Measurements from ENCODE around the gene PDE7B. TPM values are rescaled to one million over a fixed set of nuclear protein-coding genes. Genes with fewer than 3 reads are reported as not detected.

PDE7B gene
- total RNA-seq, 1 donor from 2014 or later: 16.0 TPM

DNA sequence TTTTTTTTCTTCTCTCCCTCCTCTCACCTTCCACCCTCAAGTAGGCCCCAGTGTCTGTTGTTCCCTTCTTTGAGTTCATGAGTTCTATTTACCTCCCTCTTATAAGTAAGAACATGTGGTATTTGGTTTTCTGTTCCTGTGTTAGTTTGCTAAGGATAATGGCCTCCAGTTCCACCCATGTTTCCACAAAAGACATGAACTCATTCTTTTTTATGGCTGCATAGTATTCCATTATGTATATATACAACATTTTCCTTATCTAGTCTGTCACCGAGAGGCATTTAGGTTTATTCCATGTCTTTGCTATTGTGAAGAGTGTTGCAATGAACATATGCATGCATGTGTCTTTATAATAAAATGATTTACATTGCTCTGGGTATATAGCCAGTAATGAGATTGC lies 147.9 kb downstream of the PDE7B start:
- H3K4me3 Mint-ChIP-seq: no peak overlapping the region
- peaks cover 18% of the 10 kb centered on the region for H3K9me3 Mint-ChIP-seq
- no peak overlapping the region for H3K27ac Mint-ChIP-seq
- H3K27me3 Mint-ChIP-seq: no peaks in the 10 kb centered on the region
- intact Hi-C loops (cut with micrococcal nuclease): no loop called here
- no peak for DNase-seq
- H3K36me3 Mint-ChIP-seq (ENCODE audit: low read depth): peaks cover 5% of the 10 kb centered on the region
- H3K4me1 Mint-ChIP-seq: peaks cover 6% of the 10 kb centered on the region

DNA sequence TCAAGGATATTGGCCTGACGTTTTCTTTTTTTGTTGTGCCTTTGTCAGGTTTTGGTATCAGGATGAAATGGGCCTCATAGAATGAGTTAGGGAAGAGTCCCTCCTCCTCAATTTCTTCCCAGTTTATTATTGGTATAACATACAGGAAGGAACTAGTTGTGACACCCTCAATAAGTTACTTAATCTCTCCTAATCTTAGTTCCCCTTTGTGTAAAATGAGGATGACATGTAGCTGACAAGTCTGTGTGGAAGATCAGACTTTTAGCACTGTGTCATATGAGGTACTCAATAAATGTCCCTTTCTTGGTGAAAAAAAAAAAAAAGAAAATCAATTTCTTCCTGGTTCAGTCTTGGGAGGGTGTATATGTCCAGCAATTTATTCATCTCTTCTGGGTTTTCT lies 155.8 kb downstream of the PDE7B start:
- no peak overlapping the region for H3K4me3 Mint-ChIP-seq
- no peak overlapping the region for H3K27ac Mint-ChIP-seq
- intact Hi-C loops (cut with micrococcal nuclease): no loop called here
- peaks cover 3% of the 10 kb centered on the region for H3K4me1 Mint-ChIP-seq
- no peaks in the 10 kb centered on the region for H3K36me3 Mint-ChIP-seq (ENCODE audit: low read depth)
- H3K27me3 Mint-ChIP-seq: no peaks in the 10 kb centered on the region
- H3K9me3 Mint-ChIP-seq: peaks cover 14% of the 10 kb centered on the region
- DNase-seq: no peak

DNA sequence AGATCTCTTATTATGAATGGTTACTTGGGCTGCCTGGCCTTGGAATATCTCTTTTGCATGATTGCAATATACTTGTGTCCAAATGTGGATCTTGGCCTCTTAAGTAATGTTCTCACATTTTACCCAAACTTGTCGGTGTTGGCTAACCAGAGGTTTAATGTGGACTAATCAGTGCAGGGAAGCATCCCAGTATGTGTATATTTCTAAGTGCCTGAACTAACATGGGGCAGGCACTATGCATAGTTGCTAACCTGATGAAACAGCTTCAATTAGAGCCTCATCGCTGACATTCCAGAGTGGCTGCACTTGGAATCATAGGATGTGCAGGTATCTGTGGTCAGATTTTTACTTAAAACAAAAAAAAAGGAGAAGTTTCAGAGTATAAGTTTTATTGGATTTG lies 160.0 kb downstream of the PDE7B start:
- no peak for DNase-seq
- peaks cover 3% of the 10 kb centered on the region for H3K27me3 Mint-ChIP-seq
- no peak overlapping the region for H3K27ac Mint-ChIP-seq
- H3K36me3 Mint-ChIP-seq (ENCODE audit: low read depth): no peaks in the 10 kb centered on the region
- peaks cover 6% of the 10 kb centered on the region for H3K9me3 Mint-ChIP-seq
- H3K4me1 Mint-ChIP-seq: peaks cover 3% of the 10 kb centered on the region
- no peak overlapping the region for H3K4me3 Mint-ChIP-seq
- intact Hi-C loops (cut with micrococcal nuclease): no loop called here

DNA sequence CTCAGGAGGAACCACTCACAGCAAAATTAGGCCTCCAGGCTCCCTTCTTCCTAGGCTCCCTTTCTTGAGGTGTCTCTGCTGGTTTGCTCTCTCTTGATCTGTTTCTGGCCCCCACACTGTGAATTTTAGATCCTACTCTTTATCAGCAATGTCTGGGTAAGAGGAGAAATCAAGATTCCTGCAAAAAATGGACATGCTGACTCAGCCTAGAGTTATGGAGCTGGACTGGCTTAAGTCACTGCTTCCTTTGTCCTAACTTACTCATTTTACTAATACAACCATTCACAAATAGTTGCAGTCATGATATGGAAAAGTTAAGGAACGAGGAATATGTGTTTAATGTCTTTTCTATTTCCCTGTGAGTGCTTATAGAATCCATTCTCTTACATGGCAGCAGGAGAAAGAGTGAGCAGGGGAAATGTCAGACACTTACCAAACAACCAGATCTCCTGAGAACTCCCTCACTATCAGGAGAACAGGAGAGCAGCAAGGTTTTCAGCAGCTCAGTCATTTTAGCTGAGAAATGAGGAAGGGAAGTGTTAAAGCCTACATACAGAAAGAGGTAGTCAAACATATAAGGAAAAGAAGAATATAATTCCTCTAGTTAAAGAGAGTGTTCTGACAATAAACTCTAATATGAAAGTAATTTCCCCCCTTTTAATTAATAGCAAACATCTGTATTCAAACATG lies 160.8 kb downstream of the PDE7B start:
- Mint-ChIP-seq H3K4me3 (no peak overlapping the region), H3K27me3 (peaks cover 3% of the 10 kb centered on the region), H3K36me3 (ENCODE audit: low read depth) (no peaks in the 10 kb centered on the region), H3K9me3 (no peaks in the 10 kb centered on the region), H3K4me1 (peaks cover 3% of the 10 kb centered on the region), H3K27ac (no peak overlapping the region)
- intact Hi-C loops (cut with micrococcal nuclease): no loop called here
- DNase-seq: no peak

DNA sequence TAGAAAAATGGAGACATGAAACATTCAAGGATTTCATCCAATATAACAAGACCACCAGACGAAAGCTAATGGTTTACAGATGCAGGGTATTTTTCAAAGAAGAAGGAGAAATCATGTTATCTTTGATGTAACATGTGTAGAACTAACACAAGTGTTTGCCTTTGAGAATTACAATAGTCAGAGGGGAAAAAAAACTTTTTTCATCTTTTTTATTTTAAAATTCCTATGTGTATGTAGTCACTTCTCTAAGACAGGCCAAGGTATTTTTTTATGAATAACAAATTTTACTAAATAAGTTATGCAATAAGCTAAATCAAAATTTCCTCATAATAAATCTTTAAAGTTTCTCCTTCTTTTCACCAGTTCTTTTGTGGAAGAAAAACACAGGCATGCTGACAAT lies 161.4 kb downstream of the PDE7B start:
- intact Hi-C loops (cut with micrococcal nuclease): no loop called here
- Mint-ChIP-seq H3K27ac (no peak overlapping the region), H3K27me3 (peaks cover 3% of the 10 kb centered on the region), H3K9me3 (no peaks in the 10 kb centered on the region), H3K4me3 (no peak overlapping the region), H3K36me3 (ENCODE audit: low read depth) (no peaks in the 10 kb centered on the region), H3K4me1 (peaks cover 3% of the 10 kb centered on the region)
- no peak for DNase-seq

DNA sequence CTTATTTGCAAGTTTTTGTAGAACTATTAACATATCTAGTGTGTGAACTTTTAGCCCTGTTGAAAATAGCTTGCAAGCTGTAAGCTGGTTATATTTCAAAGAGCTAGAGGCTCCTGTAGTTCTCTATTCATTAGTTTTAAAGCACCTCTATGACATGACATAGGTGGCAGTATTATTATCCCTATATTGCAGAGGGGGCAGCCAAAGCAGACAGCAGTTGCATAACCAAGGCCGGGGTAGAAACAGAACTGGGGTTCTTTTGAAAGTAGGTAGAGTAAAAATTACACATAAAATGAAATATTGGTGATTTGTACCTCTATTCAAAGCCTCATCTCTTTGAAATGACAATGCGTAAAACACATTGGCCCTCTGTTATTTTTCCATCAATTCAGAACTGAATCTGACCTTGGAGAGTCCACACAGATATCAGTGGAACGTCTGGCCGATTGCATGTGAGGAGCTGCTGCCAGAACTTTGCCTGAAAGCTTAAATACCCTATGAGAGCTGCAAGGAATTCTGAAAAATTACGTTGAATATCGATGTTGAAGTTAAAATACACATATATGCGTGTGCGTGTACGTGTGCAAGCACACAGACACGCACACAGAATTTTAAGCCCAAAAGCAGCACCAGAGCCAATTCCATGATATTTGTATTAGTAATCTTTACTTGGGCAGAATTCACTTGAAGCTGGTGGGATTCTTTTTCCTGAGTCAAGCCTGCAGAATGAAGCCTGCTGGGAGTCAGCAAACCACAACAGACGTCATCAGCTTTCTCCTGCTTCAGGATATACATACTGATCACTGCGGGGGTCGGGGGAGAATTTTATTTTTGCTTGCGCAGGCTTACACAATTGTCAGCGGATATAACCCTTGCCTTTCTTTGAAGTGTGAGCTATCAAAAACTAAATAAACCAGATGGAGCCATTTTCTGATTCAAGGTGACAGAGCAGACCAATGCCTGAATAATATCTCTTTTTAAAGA lies 163.2 kb downstream of the PDE7B start:
- intact Hi-C loops (cut with micrococcal nuclease): no loop called here
- Mint-ChIP-seq H3K27me3 (peaks cover 3% of the 10 kb centered on the region), H3K27ac (no peak overlapping the region), H3K4me1 (peaks cover 2% of the 10 kb centered on the region), H3K36me3 (ENCODE audit: low read depth) (no peaks in the 10 kb centered on the region), H3K4me3 (no peak overlapping the region), H3K9me3 (no peaks in the 10 kb centered on the region)
- no peak for DNase-seq

DNA sequence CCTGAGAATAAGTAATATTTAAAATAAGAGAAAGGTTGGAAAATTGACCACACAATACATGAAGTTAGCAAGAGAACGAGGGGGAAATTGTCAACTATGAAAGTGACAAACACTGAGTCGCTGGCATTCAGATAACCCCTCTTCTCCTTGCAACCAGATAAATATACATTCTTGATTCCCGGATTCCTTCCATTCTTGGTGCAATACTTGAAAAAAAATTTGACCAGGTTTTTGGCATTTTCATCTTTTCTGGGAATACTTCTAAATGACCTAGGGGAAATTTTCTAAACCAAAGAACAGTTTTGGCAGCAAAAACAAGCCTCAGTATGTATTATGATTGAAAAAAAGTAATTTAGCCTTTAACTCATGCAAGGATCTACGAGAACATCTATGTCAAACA lies 164.0 kb downstream of the PDE7B start:
- no peak overlapping the region for H3K27ac Mint-ChIP-seq

DNA sequence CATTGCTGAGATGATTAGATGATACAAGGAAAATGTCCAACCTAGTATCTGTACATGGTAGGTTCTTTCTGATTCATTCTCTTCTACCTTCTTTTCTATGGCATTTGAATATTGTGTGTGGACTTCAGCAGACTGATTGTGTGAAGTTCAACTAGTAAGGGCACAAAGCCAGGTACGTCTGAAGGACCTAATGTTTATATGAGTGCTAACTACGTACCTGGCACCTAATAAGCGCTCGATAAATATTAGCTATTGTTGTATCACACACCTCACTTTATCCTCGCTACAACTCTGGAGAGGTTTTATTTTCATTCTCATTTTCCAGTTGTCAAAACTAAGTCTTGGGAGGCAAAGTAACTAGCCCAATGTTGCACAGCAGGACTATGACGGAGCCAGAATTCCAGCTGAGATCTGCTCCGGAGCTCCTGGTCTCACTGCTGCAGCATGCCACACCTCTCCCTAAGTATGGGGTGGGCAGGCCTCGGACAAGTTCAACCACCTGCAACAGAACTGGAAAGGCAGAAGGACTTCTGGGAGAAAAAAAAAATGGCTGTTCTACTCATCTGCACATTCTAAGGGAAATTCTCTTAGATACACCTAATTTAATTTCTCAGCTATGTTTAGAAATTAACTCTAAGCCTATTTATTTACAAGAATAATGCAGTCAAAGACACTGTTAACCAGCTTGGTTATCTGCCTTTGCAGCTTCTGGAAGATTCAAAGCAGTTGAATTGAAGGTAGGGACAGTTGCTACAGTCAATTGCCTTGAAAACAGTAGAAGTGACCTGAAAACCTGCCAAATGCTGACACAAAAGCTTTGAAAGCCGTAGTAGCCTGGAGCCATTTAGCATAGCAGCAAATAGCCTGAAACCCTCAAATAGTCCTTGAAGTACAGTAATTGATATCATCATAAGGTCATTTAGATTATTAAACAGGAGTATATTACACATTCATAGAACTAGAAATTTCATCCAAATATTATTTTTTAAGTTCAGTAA lies 165.0 kb downstream of the PDE7B start:
- intact Hi-C loops (cut with micrococcal nuclease): no loop called here
- no peak for DNase-seq
- H3K4me3 Mint-ChIP-seq: no peak overlapping the region
- no peaks in the 10 kb centered on the region for H3K4me1 Mint-ChIP-seq
- no peak overlapping the region for H3K27ac Mint-ChIP-seq
- H3K36me3 Mint-ChIP-seq (ENCODE audit: low read depth): no peaks in the 10 kb centered on the region
- peaks cover 3% of the 10 kb centered on the region for H3K27me3 Mint-ChIP-seq
- H3K9me3 Mint-ChIP-seq: no peaks in the 10 kb centered on the region

More for the DNA sequence above, 164.0 kb downstream of the PDE7B start:
- no peak overlapping the region for H3K4me3 Mint-ChIP-seq
- no peaks in the 10 kb centered on the region for H3K9me3 Mint-ChIP-seq
- H3K4me1 Mint-ChIP-seq: no peaks in the 10 kb centered on the region
- H3K36me3 Mint-ChIP-seq (ENCODE audit: low read depth): no peaks in the 10 kb centered on the region
- DNase-seq: no peak
- H3K27me3 Mint-ChIP-seq: peaks cover 3% of the 10 kb centered on the region
- intact Hi-C loops (cut with micrococcal nuclease): no loop called here

DNA sequence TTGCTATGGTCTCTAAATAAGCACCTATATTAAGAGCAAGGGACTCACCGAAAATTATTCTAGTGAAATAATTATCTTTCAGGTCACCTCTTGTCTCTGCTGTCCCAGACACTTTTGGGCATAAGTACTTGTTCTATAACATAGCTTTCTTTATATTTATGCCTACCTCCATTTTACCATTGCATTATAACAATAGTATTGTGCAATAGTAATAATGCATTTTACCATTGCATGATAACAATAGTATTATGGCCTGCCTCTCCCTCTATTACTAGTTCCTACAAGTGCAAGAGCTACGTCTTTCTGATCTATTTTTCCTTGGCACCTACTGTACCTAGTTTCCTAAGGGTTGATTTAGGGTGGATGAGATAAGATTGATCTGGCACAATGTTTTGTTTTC lies 169.2 kb downstream of the PDE7B start:
- Mint-ChIP-seq H3K36me3 (ENCODE audit: low read depth) (no peaks in the 10 kb centered on the region), H3K4me3 (no peak overlapping the region), H3K4me1 (peaks cover 2% of the 10 kb centered on the region), H3K27ac (no peak overlapping the region), H3K9me3 (no peaks in the 10 kb centered on the region), H3K27me3 (peaks cover 2% of the 10 kb centered on the region)
- DNase-seq: no peak
- intact Hi-C loops (cut with micrococcal nuclease): no loop called here

DNA sequence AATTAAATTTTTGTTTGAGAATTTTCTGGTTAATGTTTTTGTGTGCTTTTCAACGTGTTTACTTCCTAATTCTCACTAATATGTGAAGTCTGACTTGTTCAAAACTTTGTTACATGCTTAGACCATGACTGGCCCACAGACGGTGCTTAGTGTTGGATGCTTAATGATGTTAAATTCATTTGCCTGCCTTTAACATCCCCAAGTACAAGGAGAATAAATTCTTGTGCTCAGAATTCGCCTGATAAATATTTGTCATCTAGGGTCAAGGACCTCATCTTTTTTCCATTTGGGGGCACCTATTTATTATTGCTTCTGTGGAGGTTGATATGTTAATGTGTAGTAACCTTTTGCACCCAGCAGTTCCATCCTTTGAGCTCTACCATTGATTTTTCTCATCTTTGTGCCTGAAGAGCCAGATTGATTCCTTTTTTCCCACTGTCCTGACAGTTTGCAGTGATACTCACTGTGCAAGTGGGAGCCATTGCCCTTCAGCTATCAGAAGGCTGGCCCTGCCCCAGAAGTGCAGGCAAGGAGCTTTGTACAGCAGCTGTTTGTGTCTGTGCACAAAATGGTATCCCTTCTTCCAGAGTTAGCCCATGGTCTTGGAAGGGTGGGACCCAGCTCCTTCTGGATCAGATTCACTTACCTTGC lies 170.8 kb downstream of the PDE7B start:
- H3K4me3 Mint-ChIP-seq: no peak overlapping the region
- H3K27me3 Mint-ChIP-seq: peaks cover 2% of the 10 kb centered on the region
- H3K9me3 Mint-ChIP-seq: no peaks in the 10 kb centered on the region
- no peak for DNase-seq
- no peaks in the 10 kb centered on the region for H3K36me3 Mint-ChIP-seq (ENCODE audit: low read depth)
- no peak overlapping the region for H3K27ac Mint-ChIP-seq
- intact Hi-C loops (cut with micrococcal nuclease): no loop called here
- peaks cover 4% of the 10 kb centered on the region for H3K4me1 Mint-ChIP-seq

DNA sequence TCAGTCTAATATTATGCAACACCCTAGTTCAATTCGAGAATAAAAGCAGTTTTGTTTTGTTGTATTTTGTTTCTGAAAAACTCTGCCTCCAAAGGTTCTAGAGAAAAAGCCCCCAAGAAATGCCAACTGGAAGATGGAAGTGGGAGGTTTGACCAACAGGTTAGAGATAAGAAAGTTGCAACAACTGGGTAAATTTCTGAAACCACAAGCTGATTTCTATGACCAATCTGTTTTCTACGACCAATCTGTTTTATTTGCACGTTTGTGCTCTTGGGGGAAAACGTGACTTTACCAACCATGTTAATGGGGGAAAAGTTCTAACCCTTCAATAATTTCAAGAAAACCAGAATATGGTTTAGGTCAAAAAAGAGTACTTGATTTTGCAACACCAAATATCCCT lies 173.2 kb downstream of the PDE7B start:
- Mint-ChIP-seq H3K4me3 (no peak overlapping the region), H3K27me3 (peaks cover 2% of the 10 kb centered on the region), H3K36me3 (ENCODE audit: low read depth) (no peaks in the 10 kb centered on the region), H3K4me1 (peaks cover 4% of the 10 kb centered on the region), H3K27ac (no peak overlapping the region), H3K9me3 (no peaks in the 10 kb centered on the region)
- intact Hi-C loops (cut with micrococcal nuclease): no loop called here
- DNase-seq: no peak

DNA sequence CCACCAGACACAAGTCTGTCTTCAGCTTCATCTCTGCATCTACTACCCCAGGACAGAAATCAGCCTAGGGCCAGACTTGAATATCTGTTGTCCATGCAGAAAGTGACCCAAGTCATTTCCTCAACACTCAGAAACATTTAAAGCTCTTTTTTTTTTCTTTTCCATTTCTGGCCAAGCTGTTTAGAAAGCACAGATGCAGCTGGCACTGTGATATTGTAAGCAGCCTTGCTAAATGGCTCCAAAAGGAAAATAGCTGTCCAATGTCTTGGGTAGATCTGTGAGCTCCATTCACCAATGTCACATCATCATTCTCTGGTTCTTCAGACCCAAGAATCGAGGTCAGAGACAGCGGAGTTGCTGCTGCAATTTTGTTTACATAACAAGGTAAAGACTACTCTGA lies 174.2 kb downstream of the PDE7B start:
- H3K27me3 Mint-ChIP-seq: peaks cover 2% of the 10 kb centered on the region
- H3K4me1 Mint-ChIP-seq: peaks cover 4% of the 10 kb centered on the region
- intact Hi-C loops (cut with micrococcal nuclease): no loop called here
- H3K4me3 Mint-ChIP-seq: no peak overlapping the region
- no peak for DNase-seq
- H3K27ac Mint-ChIP-seq: no peak overlapping the region
- no peaks in the 10 kb centered on the region for H3K36me3 Mint-ChIP-seq (ENCODE audit: low read depth)
- no peaks in the 10 kb centered on the region for H3K9me3 Mint-ChIP-seq

DNA sequence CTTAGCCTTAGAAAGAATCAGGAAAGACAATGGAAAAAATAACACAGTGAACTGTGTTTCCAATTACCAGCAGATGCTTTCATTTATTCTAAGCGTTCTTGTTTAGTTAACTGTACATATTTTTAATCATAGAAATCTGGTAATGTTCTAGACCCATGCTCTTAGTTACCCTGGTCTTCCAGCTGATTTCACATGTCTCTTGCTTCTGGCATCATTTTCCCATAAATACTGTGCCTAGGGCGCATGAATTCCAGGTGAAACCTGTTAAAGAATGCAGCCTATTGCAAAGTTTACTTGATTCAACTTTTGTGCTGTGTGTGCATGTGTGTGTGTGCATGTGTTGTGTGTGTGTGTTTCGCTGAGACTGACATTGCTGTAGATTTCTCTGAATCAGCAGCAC lies 178.6 kb downstream of the PDE7B start:
- Mint-ChIP-seq H3K27ac (no peak overlapping the region), H3K27me3 (no peaks in the 10 kb centered on the region), H3K36me3 (ENCODE audit: low read depth) (no peaks in the 10 kb centered on the region), H3K4me3 (no peak overlapping the region), H3K4me1 (peaks cover 4% of the 10 kb centered on the region), H3K9me3 (no peaks in the 10 kb centered on the region)
- DNase-seq: no peak
- intact Hi-C loops (cut with micrococcal nuclease): loop anchor here (10.0 kb wide), 1 partner anchor 195 kb away; no protein-coding TSS in a partner anchor
